Activated CD8-positive, alpha-beta T cell treated with anti-CD3 and anti-CD28 coated beads for 36 hours (primary cell): ENCODE measurements around the gene LGALSL. TPM values are rescaled to one million over a fixed set of nuclear protein-coding genes. Genes with fewer than 3 reads are reported as not detected.

Source experiments
- ATAC-seq: fragments of 200-7000 bp; cut with Tn5 transposase; one replicate; pipeline ENCODE4 v1.10.0; 2021; ENCODE audit warnings: mild to moderate bottlenecking, moderate library complexity
- CTCF ChIA-PET: fragments of 350-600 bp; sonication (Branson Sonifier 250); formaldehyde crosslinking; loops from one replicate; lab custom pipeline; 2021; ENCODE audit warnings: antibody characterized with exemption; lab: Charles Lee
- POLR2A ChIA-PET: fragments of 350-600 bp; sonication (Branson Sonifier 250); formaldehyde crosslinking; loops from one replicate; lab custom pipeline; 2021; ENCODE audit warnings: antibody characterized with exemption; lab: Charles Lee
- DNase-seq: peaks from one replicate; pipeline ENCODE4 v3.0.0-alpha.2; 2020
- H3K27ac Mint-ChIP-seq: one replicate; pipeline ENCODE4 v1.8.0; 2021; ENCODE audit warnings: mild to moderate bottlenecking, mixed read lengths
- H3K27me3 Mint-ChIP-seq: one replicate; pipeline ENCODE4 v1.8.0; 2021; ENCODE audit warnings: mixed read lengths
- H3K36me3 Mint-ChIP-seq: one replicate; pipeline ENCODE4 v1.8.0; 2021; ENCODE audit warnings: low read depth, mixed read lengths
- H3K4me1 Mint-ChIP-seq: one replicate; pipeline ENCODE4 v1.8.0; 2021; ENCODE audit warnings: low read depth, mixed read lengths
- H3K4me3 Mint-ChIP-seq: one replicate; pipeline ENCODE4 v1.8.0; 2021; ENCODE audit warnings: mild to moderate bottlenecking, moderate library complexity, mixed read lengths
- H3K9me3 Mint-ChIP-seq: one replicate; pipeline ENCODE4 v1.8.0; 2021; ENCODE audit warnings: mixed read lengths
- intact Hi-C: fragments of 100-400 bp; cut with micrococcal nuclease; formaldehyde crosslinking; loops from one replicate; pipeline ENCODE4 v1.10.0; 2022
- total RNA-seq, 2 experiments: library from RNA; stranded (reverse); gene quantifications; one replicate each; pipeline ENCODE4 v1.2.3, GENCODE V29; 2021
- TF ChIP-seq, protein P1 (sequence below): fragments of 200-600 bp; IDR thresholded peaks from one replicate; pipeline ENCODE4 v1.8.0; 2022; ENCODE audit warnings: antibody characterized with exemption, mild to moderate bottlenecking

Gene LGALSL
- total RNA-seq, 2 experiments from 2014 or later, result 3.8 to 3.9 TPM

DNA sequence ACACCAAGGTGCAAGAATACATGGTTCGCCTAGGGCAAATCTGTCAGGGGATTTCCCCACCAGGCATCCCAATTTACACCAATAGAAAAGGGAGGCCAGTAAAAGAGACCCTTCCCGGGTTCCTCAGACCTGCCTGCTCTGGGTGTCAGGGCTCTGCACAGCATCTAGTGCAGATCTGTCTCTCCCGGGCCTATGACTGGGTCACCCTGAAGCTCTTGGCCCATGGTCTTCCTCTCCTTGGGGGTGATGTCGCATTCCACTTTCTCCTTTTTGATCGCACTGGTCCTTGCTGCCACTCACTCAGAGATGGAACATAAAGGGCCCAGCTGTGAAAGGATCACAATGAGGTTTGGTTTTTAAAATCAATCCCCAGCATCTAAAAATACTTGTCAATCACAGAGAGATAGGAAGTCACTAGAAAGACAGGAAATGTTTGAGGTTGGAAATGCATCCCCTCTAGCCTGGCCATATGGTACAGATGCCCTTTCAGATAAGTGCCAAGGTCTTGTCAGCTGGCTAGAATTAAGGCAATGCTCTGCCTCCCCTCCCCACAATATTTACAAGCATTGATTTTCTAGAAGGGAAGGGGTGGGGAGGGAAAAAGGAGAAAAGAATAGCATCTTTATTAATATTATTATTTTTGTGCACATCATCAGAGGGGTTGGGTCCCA is 35.3 kb downstream of the LGALSL start:
- Mint-ChIP-seq H3K4me3 (no peak overlapping the region), H3K36me3 (no peaks in the 10 kb centered on the region), H3K4me1 (peaks cover 8% of the 10 kb centered on the region), H3K27ac (no peak overlapping the region), H3K27me3 (peaks cover 1% of the 10 kb centered on the region), H3K9me3 (no peaks in the 10 kb centered on the region)
- TF ChIP-seq, protein P1, sequence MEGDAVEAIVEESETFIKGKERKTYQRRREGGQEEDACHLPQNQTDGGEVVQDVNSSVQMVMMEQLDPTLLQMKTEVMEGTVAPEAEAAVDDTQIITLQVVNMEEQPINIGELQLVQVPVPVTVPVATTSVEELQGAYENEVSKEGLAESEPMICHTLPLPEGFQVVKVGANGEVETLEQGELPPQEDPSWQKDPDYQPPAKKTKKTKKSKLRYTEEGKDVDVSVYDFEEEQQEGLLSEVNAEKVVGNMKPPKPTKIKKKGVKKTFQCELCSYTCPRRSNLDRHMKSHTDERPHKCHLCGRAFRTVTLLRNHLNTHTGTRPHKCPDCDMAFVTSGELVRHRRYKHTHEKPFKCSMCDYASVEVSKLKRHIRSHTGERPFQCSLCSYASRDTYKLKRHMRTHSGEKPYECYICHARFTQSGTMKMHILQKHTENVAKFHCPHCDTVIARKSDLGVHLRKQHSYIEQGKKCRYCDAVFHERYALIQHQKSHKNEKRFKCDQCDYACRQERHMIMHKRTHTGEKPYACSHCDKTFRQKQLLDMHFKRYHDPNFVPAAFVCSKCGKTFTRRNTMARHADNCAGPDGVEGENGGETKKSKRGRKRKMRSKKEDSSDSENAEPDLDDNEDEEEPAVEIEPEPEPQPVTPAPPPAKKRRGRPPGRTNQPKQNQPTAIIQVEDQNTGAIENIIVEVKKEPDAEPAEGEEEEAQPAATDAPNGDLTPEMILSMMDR, result no peak
- ATAC-seq (no peak), DNase-seq (no peak)
- ChIA-PET CTCF (interaction anchor here (1.0 to 13.8 kb wide), 9 partner anchors 10 to 440 kb away, joined by 3 to 324 read pairs (median 11); no protein-coding TSS in a partner anchor), POLR2A (interaction anchor here (0.6 to 1.8 kb wide), 3 partner anchors 12 to 158 kb away, joined by 3 to 4 read pairs (median 4); no protein-coding TSS in a partner anchor)
- intact Hi-C loops, result loop anchor here (2.0 to 5.0 kb wide), 2 partner anchors 158 to 442 kb away; no protein-coding TSS in a partner anchor

DNA sequence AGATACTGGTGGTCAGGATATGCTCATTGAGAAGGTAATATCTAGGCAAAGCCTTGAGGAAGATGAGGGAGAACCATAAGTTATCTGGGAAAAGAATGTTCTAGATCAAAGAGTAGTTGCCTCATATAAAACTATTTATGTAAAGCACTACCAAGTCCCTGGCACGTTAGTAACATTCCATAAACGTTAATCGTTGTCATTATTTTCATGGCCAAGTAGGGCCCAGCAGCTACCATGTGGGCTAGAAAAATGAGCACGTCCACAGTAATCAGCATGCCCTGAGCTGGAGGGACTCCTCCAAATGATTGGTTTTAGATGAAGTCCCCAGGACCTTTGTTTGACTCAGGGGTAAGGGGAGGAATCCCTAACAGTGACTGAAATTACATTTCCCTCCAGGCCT is 37.5 kb downstream of the LGALSL start:
- TF ChIP-seq, protein P1, result no peak
- no peak overlapping the region for H3K27ac Mint-ChIP-seq
- DNase-seq (no peak), ATAC-seq (no peak)
- H3K27me3 Mint-ChIP-seq, result peaks cover 1% of the 10 kb centered on the region
- ChIA-PET CTCF (interaction anchor here (1.2 to 13.8 kb wide), 2 partner anchors 31 to 162 kb away, joined by 5 to 324 read pairs; no protein-coding TSS in a partner anchor), POLR2A (interaction anchor here (0.6 kb wide), 1 partner anchor 163 kb away, joined by 3 read pairs; no protein-coding TSS in a partner anchor)
- H3K36me3 Mint-ChIP-seq, result no peaks in the 10 kb centered on the region
- intact Hi-C loops, result no loop called here
- no peaks in the 10 kb centered on the region for H3K9me3 Mint-ChIP-seq
- H3K4me3 Mint-ChIP-seq, result no peak overlapping the region
- H3K4me1 Mint-ChIP-seq, result peaks cover 8% of the 10 kb centered on the region

DNA sequence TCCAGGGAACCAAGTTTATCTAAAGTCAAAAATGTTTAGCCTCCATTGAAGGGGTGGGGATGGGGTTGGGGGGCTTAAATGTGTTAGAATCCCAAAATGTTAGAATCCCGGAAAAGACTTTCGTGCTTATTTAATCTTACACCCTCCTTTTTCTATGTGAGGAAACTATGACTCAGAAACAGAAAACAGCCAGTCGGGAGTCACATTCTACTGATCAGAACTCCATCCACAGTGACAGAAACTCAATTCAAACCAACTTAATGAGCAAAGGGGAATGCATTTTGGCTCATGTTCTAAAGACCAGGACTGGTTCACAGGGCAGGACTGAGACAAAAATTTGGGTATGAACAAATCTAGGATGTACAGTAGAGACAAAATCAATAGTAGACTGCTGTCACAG is 38.3 kb downstream of the LGALSL start:
- peaks cover 8% of the 10 kb centered on the region for H3K4me1 Mint-ChIP-seq
- peaks cover 7% of the 10 kb centered on the region for H3K27me3 Mint-ChIP-seq
- DNase-seq (no peak), ATAC-seq (no peak)
- CTCF ChIA-PET, result interaction anchor here (1.2 to 13.8 kb wide), 2 partner anchors 30 to 163 kb away, joined by 5 to 324 read pairs; no protein-coding TSS in a partner anchor
- TF ChIP-seq, protein P1, result no peak
- no peak overlapping the region for H3K4me3 Mint-ChIP-seq
- POLR2A ChIA-PET, result no interaction called here
- no peak overlapping the region for H3K27ac Mint-ChIP-seq
- no peaks in the 10 kb centered on the region for H3K9me3 Mint-ChIP-seq
- no peaks in the 10 kb centered on the region for H3K36me3 Mint-ChIP-seq
- intact Hi-C loops, result no loop called here

- CTCF ChIA-PET, result no interaction called here
- DNase-seq, result no peak
- Mint-ChIP-seq H3K27me3 (peaks cover 10% of the 10 kb centered on the region), H3K4me1 (peaks cover 8% of the 10 kb centered on the region), H3K36me3 (no peaks in the 10 kb centered on the region), H3K27ac (no peak overlapping the region), H3K9me3 (no peaks in the 10 kb centered on the region), H3K4me3 (no peak overlapping the region)
- POLR2A ChIA-PET, result no interaction called here
- intact Hi-C loops, result no loop called here
- TF ChIP-seq, protein P1, result no peak
- ATAC-seq, result no peak
Measured at GRCh38 chr2:64492821-64493220, 38.9 kb downstream of the LGALSL start.

GRCh38 chr2:64493788-64494187 is 39.8 kb downstream of the LGALSL start:
- no peaks in the 10 kb centered on the region for H3K9me3 Mint-ChIP-seq
- H3K4me1 Mint-ChIP-seq, result peaks cover 4% of the 10 kb centered on the region
- ATAC-seq, result no peak
- ChIA-PET POLR2A (interaction anchor here (0.6 kb wide), 1 partner anchor 410 kb away, joined by 3 read pairs; no protein-coding TSS in a partner anchor), CTCF (no interaction called here)
- DNase-seq, result no peak
- no peak overlapping the region for H3K27ac Mint-ChIP-seq
- TF ChIP-seq, protein P1, result no peak
- no peaks in the 10 kb centered on the region for H3K36me3 Mint-ChIP-seq
- intact Hi-C loops, result no loop called here
- H3K4me3 Mint-ChIP-seq, result no peak overlapping the region
- peaks cover 10% of the 10 kb centered on the region for H3K27me3 Mint-ChIP-seq
